NCI-H1930 (cell line): ENCODE results near the gene TMEM273.

Experiments used
- DNase-seq, 2 experiments: peaks; one replicate each; lab custom pipeline; 2025; lab: John Stamatoyannopoulos, UW

Gene TMEM273

DNA sequence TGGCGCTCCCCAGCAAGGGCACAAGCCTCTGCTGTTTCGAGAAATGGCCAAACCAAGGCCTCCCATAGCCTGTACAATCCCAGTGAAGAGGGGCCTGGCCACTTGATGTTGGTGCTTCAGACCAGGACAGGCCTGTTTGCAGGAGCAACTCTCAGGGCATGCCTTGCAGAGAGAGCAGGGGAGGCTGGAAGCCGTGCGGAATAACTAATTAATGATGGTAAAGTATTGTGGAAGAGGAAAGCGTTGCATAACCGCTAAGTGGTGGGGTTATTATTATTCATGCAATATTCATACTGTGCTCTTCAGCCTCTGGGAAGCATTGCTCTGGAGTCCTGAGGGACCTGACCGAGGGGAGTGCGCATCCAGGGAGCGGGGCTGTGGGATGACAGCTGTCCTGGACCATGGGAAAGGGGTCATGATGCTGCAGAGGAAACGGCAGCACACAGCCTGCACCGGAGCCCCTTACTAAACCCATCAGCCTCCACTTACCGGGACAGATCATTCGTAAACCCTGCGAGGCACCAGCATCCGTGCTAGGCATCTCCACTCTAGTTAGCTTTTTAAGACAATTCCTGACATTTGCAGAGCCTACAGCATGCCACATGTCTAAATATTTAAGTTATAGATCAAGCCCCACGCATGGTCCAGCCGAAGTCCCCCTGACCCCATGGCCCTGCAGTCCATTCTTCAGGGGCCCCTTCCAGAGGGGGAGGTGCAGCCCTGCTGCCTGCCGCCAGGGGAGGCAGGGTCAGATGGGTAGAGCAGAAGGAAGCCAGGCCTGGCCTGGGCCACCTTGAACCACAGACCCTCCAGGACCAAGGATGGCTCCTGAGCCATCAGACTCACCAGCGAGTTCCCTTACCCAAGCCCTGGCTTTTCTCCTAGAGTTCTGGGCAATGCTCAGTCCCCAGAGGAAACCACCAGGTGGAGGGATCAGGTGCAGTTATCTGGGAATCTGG, 11.6 kb downstream of the TMEM273 start:
- DNase-seq = no peak

DNA sequence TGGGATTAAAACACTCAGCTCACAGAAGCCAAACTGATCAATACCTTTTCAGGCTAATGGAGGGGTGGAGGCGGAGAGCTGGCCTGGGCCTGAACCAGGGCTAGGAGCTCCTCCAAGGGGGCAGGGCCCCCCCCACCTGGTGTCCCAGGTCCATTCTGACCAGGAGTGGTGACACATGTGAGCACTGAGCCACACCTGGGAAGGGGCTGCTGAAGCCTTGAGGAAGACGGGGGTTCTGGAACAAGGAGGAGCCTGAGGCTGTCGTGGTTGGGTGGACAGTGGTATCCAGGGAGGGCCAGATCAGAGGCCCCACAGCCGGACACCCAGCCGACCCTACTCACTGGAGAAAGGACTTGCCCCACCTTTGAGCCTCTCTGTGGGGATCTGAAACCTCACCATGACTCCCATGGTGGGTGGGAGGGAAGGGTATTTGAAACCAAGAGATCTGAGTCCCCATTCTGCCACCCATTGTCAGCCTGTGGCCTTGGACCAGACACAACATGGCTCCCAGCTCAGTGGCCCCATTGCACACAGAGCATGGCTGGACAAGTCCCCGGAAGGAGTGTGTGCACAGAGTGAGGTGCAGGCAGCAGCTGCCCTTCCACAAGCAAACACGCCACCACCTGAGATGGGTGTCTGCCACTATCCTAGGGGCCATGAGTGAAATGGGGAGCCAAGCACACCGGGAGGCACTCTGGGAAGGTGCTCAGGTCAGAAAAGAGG, 12.4 kb downstream of the TMEM273 start:
- no peak for DNase-seq

DNA sequence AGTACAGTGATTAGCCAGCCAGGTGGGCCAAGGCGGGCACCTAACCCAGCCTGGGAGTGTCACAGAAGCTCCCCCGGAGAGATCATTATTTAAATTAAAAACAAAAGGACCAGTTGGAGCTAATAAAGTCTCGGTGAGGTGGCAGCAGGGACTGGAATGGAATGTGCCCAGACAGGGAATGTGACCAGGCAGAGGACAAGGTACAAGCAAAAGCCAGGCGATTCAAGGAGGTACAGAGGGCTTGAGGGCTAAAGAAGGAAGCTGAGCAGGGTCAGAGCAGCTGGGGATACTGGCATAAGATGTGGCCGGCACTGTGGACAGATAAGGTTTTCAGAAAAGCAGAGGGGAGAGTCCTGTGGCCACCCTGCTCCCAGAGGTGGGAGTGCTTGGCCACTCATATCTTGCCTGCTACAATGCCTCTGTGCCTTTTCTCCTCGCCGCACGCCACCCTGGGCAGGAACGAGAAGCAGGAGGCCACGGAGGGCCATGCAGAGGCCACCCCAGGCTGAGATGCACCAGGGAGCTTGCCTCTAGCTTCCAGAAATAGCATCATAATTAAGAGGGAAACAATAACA, 13.2 kb downstream of the TMEM273 start:
- DNase-seq = no peak

DNA sequence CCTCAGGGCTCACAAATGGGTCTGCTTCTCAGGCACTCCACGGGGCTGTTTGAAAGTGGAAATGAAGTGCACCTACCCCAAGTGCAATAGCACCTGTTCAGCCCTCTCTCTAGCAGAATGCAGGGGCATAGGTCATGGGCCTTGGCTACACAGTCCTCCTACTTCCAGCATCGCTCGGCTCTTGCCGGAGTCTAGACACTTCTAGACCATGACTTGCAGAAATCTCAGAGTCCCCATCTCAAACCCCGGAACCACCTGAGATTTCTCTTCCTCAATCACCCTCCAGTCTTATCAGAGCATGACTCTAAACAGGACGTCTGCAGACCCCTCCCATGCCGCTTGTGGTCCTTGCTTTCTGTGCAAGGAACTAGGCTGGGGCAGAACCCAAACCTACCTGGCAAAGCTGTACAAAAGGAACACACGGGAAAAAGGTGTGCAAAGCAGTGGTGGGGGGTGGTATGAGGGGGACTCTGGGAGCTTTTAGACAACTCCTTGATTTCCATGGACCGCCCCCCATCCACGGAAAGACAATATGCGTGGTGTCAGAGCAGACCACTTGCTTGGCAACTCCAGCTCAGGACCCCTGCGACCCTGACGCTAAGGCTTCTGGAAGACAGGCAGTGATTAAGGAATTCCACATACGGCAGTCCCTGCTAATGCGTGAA, 13.8 kb downstream of the TMEM273 start:
- no peak for DNase-seq

DNA sequence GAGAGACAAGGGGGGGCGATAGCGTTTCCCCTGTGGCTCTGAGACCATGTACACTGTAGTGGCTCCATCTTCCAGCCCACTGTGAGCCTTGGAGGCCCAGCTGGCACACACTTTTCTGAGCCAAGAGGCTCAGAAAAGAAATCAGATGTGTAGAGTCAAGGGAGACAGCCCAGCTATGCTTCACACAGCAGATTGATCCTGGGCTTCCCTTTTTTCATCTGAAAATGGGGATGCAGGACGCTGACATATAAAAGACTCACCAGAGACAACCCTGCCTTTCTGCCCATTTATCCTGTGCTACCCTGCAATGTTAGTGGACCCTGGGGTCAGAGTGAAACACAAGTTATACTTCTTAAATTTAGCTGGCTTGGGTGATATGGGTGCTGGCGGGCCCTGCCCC, 14.3 kb downstream of the TMEM273 start:
- no peak for DNase-seq

DNA sequence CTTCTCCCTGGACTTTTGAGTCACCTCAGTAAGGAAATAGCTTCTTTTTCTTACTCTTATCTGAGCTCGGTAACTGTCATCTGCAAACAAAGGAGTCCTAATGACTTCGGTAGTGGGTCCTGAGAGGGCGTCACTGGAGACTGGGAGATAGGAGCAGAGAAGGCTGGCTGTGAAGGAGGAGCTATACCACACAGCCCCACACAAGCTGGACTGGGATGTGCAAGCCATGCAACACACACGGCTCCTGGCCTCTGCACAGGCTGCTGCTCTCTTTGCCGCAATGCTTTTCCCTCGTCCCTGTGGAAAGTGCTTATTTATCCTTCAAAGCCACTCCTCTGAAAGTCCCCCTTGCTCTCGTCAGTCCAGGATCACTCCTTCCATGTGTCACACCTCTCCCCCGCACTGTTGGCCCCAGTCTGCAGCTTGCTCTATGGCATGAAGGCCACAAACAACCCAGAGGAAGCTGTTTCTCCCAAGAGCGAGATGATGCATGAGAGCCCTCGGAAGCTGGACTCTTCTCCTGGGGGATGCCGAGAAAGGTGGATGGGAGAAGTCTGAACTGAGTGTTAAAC, 14.9 kb downstream of the TMEM273 start:
- DNase-seq = no peak

DNA sequence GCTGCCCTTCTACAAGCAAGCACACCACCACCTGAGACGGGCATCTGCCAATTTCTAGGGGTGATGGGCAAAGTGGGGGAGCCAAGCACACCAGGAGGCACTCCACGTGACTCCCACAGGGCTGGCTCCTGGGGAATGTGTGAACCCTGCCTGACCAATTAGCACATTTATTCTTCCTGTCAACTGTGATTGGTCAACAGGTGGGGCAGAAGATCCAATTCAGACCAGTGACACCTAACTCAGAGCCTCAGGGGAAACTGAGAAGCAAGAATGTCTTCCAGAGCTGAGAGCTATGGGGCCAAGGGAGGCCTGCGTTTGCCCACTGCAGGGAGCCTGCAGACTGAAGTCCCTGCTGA, 15.4 kb downstream of the TMEM273 start:
- no peak for DNase-seq

DNA sequence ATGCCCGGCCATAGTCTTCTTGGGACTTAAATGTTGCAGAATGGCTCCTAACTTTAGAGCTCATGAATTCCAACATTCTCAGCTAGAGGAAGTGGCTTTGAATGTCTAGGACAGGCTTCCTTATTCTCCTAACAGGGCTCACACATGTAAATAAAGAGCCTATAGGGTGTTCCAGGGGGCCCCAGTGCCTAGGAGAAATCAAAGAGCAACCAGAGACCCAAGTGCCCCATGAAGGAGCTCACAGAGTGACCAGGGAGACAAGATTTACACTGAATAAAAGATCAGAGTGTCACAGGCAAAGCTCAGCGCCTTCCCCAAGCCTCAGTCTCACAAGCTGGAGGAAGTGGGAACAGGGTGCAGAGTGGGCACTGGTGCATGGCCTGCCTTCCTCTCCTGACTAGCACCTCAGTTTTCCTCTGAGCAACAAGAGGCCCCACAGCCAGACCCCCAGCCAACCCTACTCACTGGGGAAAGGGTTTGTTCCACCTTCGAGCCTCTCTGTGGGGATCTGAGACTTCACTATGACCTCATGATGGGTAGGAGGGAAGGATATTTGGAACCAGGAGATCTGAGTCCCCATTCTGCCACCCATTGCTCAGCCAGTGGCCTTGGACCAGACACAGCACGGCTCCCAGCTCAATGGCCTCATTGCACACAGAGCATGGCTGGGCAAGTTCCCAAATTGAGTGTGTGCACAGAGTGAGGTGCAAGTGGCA, 16.0 kb downstream of the TMEM273 start:
- no peak for DNase-seq

DNA sequence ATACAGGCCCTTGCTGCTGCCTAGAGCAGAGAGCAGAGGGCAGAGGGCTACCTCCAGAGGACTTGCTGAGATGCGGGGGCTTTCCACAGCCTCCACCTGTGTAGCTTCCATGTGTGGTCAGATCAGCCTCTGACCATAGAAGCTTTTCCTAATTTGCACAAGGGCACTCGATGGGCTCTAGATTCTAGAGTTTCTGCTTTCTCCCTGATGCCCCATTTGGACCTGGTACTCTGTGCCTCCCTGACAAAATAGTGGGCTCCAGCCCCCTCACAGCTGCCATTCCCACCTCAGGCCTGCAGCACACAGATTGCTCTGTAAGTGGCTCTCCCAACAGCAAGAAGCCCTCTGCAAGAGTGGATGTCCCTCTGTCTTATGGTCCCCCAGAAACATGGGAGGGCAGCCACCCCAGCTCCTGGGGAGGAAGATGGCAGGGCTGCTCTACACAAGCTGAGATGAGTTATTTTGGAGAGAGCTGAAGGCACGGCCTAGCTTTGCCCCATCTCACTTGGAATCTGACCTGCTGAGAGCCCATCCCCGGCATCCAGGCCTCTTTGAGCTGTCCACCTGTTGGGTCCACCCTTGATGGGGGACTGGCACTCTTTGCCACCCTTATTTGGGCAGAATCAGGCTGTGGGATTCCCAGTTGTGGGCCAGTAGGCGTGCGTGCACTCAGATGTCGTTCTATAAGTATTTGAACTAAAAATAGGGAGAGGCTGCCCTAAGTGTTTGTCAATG, 16.7 kb downstream of the TMEM273 start:
- DNase-seq = no peak

DNA sequence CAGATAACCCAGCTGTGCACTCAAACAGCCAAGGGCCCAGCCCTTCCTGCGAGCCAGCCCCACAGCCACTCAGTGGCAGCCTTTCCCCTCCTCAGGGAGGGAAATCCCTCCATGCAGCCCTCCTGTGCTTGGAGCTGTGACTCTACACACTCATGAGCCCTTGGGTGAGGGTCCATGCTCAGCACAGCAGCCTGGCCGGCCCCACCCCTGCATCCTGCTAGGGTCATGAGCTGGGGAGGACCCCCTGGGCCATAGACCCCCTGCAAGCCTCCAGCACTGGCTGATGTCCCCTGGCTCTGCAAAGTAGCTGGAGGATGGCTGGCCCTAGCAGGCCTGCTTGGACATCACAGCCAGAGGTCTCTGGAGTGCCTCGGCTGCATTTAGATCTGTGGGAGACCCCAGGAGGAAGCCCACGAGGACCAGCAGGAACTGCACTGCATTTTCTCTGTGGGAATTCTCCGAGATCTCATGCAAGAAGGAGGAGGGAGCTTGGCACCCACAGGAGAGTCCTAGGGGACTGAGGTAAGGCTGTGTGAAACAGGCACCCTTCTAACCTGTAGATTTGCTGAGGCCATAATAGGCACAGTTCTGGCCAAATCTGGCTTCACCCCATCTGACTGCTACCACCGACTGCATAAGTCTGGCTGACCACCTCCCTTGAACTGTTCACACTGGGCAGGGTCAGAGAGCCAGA, 17.4 kb downstream of the TMEM273 start:
- DNase-seq = no peak

DNA sequence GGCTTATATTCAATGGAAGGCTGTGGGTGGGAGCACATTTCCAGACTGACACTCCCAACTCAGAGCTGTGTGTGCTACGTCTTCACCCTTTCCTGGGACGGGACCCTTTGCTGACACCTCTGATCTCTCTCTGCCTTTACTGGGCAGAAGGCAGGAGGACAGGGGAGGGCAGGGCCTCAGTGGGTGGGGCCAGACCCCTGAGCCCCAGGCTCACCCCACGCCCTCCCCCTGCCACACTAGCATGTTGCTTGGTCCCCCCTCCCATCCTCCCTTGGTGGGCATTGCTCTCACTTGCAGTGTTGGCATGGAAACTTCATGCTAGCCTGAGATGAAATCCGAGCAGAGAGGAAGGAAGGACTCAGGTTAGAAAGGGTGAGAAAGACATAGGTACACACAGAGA, 18.4 kb downstream of the TMEM273 start:
- DNase-seq = no peak

DNA sequence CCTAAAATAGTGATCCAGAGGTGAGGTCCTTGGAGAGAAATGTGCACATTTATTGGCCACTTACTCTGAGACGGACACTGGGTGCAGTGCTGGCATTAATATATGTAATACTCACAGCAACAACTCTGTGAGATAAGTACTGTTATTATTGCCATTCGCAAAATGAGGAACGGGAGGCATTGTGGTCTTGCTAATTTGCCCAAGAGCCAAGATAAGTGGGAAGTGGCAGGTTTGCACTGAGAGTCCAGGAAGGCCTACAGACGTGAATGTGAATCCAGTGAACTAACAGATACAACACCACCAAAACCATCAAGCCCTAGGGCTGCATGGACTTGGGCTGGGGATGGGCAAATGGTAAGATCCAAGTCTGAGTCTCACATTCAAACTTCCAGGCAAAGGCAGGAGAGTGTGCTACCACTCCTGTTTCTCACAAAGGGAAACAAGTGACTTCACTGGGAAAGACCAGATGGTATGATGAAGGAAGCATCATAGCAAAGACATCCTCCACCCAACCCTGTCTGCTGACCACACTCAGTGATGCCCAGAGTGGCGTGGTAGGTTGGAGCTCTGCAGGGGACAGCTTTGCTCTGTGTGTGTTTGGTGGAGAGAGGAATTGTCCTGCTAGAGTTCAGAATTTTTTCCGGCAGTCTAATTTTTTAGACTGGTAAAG, 19.2 kb downstream of the TMEM273 start:
- no peak for DNase-seq

DNA sequence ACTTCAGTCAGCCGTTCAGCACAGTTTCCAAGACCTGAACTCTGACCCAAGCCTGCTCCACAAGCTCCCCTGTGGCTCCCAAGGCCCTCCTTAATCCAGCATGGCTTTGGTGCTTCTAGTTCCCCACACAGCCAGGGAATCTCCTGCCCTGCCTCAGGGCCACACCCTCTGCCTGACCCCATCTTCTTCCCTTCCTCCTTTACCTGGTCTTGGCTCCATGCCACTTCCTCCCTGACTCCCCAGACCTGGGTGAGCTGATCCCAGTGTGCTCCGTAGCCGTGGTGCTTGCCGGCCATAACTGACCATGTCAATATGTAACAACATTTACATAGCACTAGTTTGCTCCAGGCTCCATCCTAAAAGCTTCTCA, 20.0 kb downstream of the TMEM273 start:
- no peak for DNase-seq

DNA sequence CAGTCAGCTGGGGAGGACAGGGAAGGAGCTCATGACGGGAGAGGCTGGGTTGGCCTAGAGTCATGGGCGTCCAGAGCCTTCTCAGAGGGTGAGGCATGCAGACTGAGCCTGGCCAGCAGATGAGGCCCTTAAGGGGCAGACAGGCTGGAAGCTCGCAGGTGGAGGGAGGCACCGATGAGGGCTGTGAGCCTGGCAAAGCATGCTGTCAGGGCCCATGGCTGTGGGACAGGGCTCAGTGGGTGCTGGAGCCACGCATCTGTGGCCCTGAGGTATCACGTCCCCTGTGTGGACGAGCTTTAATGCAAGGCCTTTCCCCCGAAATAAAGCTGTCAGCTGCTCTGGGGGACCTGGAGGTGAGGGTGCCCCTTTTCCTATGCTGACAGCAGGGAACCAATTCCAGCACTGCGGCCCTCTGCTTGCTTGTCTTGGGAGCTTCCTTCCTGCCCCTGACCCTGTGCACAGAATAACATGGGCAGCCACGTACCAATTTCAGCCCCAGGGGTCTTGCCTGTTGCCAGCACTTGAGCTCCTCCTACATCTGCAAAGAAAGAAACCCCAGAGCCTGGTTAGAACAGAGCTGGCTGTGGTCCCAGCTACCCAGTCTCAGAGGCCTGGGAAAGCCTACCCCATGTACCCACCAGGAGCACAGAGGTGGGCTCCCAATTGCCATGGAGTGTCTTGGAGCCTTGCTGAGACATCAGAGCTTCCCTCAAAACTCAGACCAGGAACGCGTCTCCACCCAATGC, 20.6 kb downstream of the TMEM273 start:
- no peak for DNase-seq

DNA sequence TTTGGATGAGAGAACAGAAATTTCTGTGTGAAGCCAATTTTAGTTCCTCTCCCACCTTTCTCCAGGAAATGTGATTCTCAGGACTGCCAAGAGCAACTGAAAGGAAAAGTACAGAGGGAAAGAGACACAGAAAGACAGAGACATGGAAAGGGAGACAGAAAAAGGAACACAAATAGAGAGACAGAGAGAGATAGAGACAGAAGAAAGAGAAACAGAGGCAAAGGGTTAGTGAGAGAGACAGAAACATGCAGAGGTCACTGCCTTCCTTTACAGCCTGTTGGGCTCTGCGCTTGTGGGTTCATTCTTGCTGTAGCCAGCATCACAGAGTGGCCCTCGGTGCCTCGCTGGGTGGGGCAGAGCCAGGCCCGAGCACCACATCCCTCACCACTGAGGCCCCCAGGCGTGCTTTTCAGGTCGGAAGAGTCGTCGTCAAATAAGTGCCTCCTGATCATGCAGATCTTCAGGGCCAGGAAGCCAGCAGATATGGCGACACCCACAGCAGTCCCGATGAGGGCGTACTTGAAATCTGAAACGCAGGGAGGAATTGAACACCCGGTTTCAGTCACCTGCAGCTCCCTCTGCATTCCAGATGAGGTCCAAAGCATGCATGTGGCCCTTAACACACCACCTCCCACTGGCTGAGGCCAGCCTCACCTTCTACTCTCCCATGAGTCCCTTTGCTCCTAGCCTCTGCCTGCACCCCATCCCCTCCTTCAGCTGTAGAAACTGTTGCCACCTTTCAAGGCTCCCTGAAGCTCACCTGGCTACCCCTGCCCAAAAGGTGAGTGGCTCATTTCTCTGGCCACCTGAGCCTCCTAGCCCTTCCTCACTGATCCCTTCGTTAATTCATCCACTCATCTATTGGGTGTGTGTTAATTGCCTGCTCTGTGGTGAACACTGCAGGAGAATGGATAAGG, 21.4 kb downstream of the TMEM273 start:
- DNase-seq = no peak

DNA sequence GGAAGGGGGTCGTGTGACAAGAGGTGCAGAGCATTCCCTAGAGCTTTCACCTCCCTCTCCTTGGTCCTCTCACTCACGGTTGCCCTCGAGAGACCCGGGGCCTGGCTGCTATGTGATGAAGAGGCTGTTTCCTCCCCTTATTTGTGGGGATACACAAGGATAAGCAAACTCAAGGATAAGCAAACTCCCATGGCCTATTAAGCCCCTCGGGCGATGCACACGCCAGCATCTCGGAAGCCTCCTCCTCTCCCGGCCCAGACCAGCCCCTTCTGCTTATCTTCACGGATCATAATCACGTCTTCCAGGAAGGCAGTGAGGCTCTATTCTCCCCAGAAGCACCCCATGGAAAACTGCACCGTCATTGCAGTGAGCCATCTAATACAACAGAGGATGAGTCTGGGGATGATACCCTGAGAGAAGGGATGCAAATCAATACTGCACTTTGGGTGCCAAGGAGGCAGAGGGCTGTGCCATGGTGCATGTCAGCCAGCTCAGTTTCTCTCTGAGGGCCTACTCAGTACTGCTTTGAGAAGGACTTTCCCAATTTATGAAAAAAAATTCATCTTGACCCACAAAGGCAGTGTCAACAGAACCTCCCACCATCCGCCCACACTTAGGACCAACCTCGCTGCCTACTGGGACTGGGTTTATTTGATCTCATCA, 22.2 kb downstream of the TMEM273 start:
- DNase-seq = no peak

DNA sequence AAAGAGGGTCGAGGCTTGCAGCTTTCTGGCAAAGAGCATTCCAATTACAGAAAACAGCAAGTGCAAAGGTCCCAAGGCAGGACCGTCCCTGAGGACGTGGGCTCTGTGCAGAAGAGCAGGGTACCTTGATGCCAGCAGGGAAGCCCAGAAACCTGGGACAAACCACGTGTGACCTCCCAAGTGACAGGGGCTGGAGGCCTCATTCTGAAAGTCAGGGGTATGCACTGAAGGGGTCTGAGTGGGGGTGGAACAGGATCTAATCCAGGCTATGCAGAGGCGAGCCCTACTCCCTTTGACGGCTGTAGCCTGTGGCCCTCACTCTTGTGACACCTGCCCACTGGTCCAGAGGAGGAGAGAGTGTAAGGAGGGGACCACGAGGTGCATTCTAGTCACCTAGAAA, 22.9 kb downstream of the TMEM273 start:
- no peak for DNase-seq
